ENCODE data around the gene IRF4. TPM values are rescaled to one million over a fixed set of nuclear protein-coding genes. Genes with fewer than 3 reads are reported as not detected.

Gene IRF4
- total RNA-seq = 100 to 1,000 TPM; 273 to 279 TPM

GRCh38 chr6:391559-392440 is at the start of gene IRF4:
Gene IRF4 (plus strand): TSS chr6:391752. CDS start chr6:393153, 1,401 bp downstream.

Other genes starting within 250 kb of the IRF4 start
- gene DUSP22, start 99.3 kb upstream of the IRF4 start, total RNA-seq = 10 to 100 TPM; 32.5 to 33.2 TPM

All from activated naive CD4-positive, alpha-beta T cell treated with anti-CD3 and anti-CD28 coated beads, Interleukin-2, amount 10 ng/mL, durations not matched to agents 5 hours and 36 hours (primary cell).